ENCODE results near the gene FOXM1. TPM values are rescaled to one million over a fixed set of nuclear protein-coding genes. Genes with fewer than 3 reads are reported as not detected.

Gene FOXM1
- total RNA-seq, 1 experiment from 2014 or later: 76.9 TPM

- Histone ChIP-seq H3K4me3 (ENCODE audit: insufficient read depth, low read depth, low read length) (no peak overlapping the region), H3K27me3 (ENCODE audit: control insufficient read depth, insufficient read depth, low read length) (peaks cover 3% of the 10 kb centered on the region; the same call in 1 of the 2 replicates), H3K36me3 (replicated peaks; ENCODE audit: control insufficient read depth, insufficient read depth, low read length) (no peaks in the 10 kb centered on the region)
- DNase-seq: no peak
These were observed 41.1 kb downstream of the FOXM1 start for GRCh38 chr12:2835691-2836403.

- peaks cover 3% of the 10 kb centered on the region; the same call in 1 of the 2 replicates for H3K27me3 ChIP-seq (ENCODE audit: control insufficient read depth, insufficient read depth, low read length)
- H3K36me3 ChIP-seq (replicated peaks; ENCODE audit: control insufficient read depth, insufficient read depth, low read length): no peaks in the 10 kb centered on the region
- peak within 1 kb of the TSS; percentile 2; the same call in 1 of the 2 replicates for H3K4me3 ChIP-seq (ENCODE audit: insufficient read depth, low read depth, low read length)
- DNase-seq: peak; percentile 86
These were observed 42.1 kb downstream of the FOXM1 start, which contains the start of gene NRIP2 for GRCh38 chr12:2834581-2835491. NRIP2 (minus strand) TSS chr12:2835035; CDS start chr12:2834983, 52 bp downstream.

GRCh38 chr12:2833810-2834209 is 43.2 kb downstream of the FOXM1 start:
- DNase-seq: peak; percentile 63
- H3K4me3 ChIP-seq (ENCODE audit: insufficient read depth, low read depth, low read length): no peak overlapping the region
- H3K27me3 ChIP-seq (ENCODE audit: control insufficient read depth, insufficient read depth, low read length): peaks cover 3% of the 10 kb centered on the region; the same call in 1 of the 2 replicates
- H3K36me3 ChIP-seq (replicated peaks; ENCODE audit: control insufficient read depth, insufficient read depth, low read length): no peaks in the 10 kb centered on the region

GRCh38 chr12:2833327-2833726 is 43.6 kb downstream of the FOXM1 start:
- Histone ChIP-seq H3K4me3 (ENCODE audit: insufficient read depth, low read depth, low read length) (no peak overlapping the region), H3K27me3 (ENCODE audit: control insufficient read depth, insufficient read depth, low read length) (peaks cover 3% of the 10 kb centered on the region; the same call in 1 of the 2 replicates), H3K36me3 (replicated peaks; ENCODE audit: control insufficient read depth, insufficient read depth, low read length) (no peaks in the 10 kb centered on the region)
- DNase-seq: no peak

GRCh38 chr12:2832550-2833127 is 44.3 kb downstream of the FOXM1 start:
- peaks cover 2% of the 10 kb centered on the region for H3K36me3 ChIP-seq (replicated peaks; ENCODE audit: control insufficient read depth, insufficient read depth, low read length)

GRCh38 chr12:2829275-2829674 is 47.7 kb downstream of the FOXM1 start:
- Histone ChIP-seq H3K27me3 (ENCODE audit: control insufficient read depth, insufficient read depth, low read length) (peaks cover 2% of the 10 kb centered on the region; the same call in 1 of the 2 replicates), H3K36me3 (replicated peaks; ENCODE audit: control insufficient read depth, insufficient read depth, low read length) (peaks cover 12% of the 10 kb centered on the region), H3K4me3 (ENCODE audit: insufficient read depth, low read depth, low read length) (no peak overlapping the region)
- no peak for DNase-seq

More at GRCh38 chr12:2832550-2833127, 44.3 kb downstream of the FOXM1 start:
- peaks cover 3% of the 10 kb centered on the region; the same call in 1 of the 2 replicates for H3K27me3 ChIP-seq (ENCODE audit: control insufficient read depth, insufficient read depth, low read length)
- no peak overlapping the region for H3K4me3 ChIP-seq (ENCODE audit: insufficient read depth, low read depth, low read length)
- no peak for DNase-seq

- Histone ChIP-seq H3K27me3 (ENCODE audit: control insufficient read depth, insufficient read depth, low read length) (no peaks in the 10 kb centered on the region), H3K36me3 (replicated peaks; ENCODE audit: control insufficient read depth, insufficient read depth, low read length) (peaks cover 25% of the 10 kb centered on the region), H3K4me3 (ENCODE audit: insufficient read depth, low read depth, low read length) (no peak overlapping the region)
- DNase-seq: no peak
These were observed 50.1 kb downstream of the FOXM1 start for GRCh38 chr12:2826721-2827515.

GRCh38 chr12:2826036-2826435 is 50.9 kb downstream of the FOXM1 start:
- Histone ChIP-seq H3K36me3 (replicated peaks; ENCODE audit: control insufficient read depth, insufficient read depth, low read length) (peaks cover 33% of the 10 kb centered on the region), H3K4me3 (ENCODE audit: insufficient read depth, low read depth, low read length) (no peak overlapping the region), H3K27me3 (ENCODE audit: control insufficient read depth, insufficient read depth, low read length) (no peaks in the 10 kb centered on the region)
- DNase-seq: no peak

- Histone ChIP-seq H3K36me3 (replicated peaks; ENCODE audit: control insufficient read depth, insufficient read depth, low read length) (peaks cover 40% of the 10 kb centered on the region), H3K4me3 (ENCODE audit: insufficient read depth, low read depth, low read length) (no peak overlapping the region), H3K27me3 (ENCODE audit: control insufficient read depth, insufficient read depth, low read length) (no peaks in the 10 kb centered on the region)
- DNase-seq: peak; percentile 54
These were observed 51.8 kb downstream of the FOXM1 start for GRCh38 chr12:2825132-2825531.

- H3K36me3 ChIP-seq (replicated peaks; ENCODE audit: control insufficient read depth, insufficient read depth, low read length): peaks cover 41% of the 10 kb centered on the region
- no peak overlapping the region for H3K4me3 ChIP-seq (ENCODE audit: insufficient read depth, low read depth, low read length)
- no peaks in the 10 kb centered on the region for H3K27me3 ChIP-seq (ENCODE audit: control insufficient read depth, insufficient read depth, low read length)
- no peak for DNase-seq
These were observed 52.4 kb downstream of the FOXM1 start for GRCh38 chr12:2824541-2824940.

- DNase-seq: no peak
- H3K27me3 ChIP-seq (ENCODE audit: control insufficient read depth, insufficient read depth, low read length): no peaks in the 10 kb centered on the region
- peaks cover 41% of the 10 kb centered on the region for H3K36me3 ChIP-seq (replicated peaks; ENCODE audit: control insufficient read depth, insufficient read depth, low read length)
- H3K4me3 ChIP-seq (ENCODE audit: insufficient read depth, low read depth, low read length): no peak overlapping the region
These were observed 53.5 kb downstream of the FOXM1 start for GRCh38 chr12:2823483-2823882.

GRCh38 chr12:2820432-2820831 is 56.5 kb downstream of the FOXM1 start:
- Histone ChIP-seq H3K27me3 (ENCODE audit: control insufficient read depth, insufficient read depth, low read length) (no peaks in the 10 kb centered on the region), H3K4me3 (ENCODE audit: insufficient read depth, low read depth, low read length) (no peak overlapping the region), H3K36me3 (replicated peaks; ENCODE audit: control insufficient read depth, insufficient read depth, low read length) (peaks cover 33% of the 10 kb centered on the region)
- DNase-seq: peak; percentile 77

- no peak for DNase-seq
- Histone ChIP-seq H3K36me3 (replicated peaks; ENCODE audit: control insufficient read depth, insufficient read depth, low read length) (peaks cover 33% of the 10 kb centered on the region), H3K27me3 (ENCODE audit: control insufficient read depth, insufficient read depth, low read length) (no peaks in the 10 kb centered on the region), H3K4me3 (ENCODE audit: insufficient read depth, low read depth, low read length) (no peak overlapping the region)
These were observed 57.2 kb downstream of the FOXM1 start for GRCh38 chr12:2819810-2820209.

All from H7 (cell line).